GM18870 (cell line): ENCODE measurements around the gene GRIN2C.

Source experiments
- ATAC-seq: cut with Tn5 transposase; IDR thresholded peaks from one replicate; pipeline ENCODE4 v1.9.1; 2021; ENCODE audit warnings: moderate library complexity; ENCODE audit not compliant: unreplicated experiment

The GRIN2C gene

GRCh38 chr17:74864866-74865395 is 5.2 kb upstream of the GRIN2C start:
- ATAC-seq: no peak

DNA sequence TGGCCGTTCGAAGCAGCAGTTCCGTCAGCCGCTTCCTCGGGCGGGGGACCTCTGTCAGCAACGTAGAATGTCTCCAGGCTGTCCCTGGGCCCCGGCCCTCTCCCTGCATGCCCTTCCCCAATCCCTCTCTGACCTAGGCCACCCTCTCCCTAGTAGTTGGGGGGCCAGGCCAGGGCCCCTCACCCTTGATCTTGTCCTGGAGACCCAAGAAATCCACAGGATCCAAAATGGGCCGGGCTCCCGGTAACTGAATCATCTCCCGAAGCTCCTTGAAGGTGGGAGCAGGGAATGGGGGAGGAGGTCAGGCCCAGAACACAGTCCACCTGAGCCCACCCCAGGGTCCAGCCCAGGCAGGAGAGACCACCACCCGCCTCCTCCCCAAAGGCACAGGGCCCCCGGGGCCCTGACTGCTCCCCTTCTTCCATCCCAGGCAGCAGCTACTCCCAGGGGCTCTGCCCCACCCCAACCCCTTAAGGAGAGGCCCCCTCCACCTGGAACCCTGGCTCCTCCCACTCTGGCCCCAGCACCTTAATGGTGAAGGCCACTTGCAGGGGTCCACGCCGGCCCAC is 4.7 kb upstream of the GRIN2C start:
- no peak for ATAC-seq

GRCh38 chr17:74863420-74864296 is 4.0 kb upstream of the GRIN2C start:
- no peak for ATAC-seq

DNA sequence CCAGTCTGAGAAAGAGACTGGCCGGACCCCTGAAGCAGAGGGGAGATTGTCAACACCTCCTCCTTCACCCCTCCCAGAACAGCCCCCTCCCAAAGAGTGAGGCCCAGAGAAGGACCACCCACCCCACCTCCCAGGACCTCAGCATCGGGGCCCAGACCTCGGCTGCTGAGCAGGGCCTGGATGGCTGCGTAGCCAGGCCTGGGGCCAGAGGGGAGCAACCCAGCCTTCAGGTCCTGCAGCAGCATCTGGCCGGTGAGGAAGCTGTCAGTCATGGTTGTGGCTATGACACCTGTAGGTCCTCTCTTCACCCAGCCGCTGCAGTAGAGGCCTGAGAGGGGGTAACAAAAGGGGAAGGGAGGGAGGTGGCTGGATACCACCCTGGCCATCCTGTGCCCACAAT is 3.2 kb upstream of the GRIN2C start:
- no peak for ATAC-seq

GRCh38 chr17:74862108-74862901 is 2.6 kb upstream of the GRIN2C start:
- no peak for ATAC-seq

DNA sequence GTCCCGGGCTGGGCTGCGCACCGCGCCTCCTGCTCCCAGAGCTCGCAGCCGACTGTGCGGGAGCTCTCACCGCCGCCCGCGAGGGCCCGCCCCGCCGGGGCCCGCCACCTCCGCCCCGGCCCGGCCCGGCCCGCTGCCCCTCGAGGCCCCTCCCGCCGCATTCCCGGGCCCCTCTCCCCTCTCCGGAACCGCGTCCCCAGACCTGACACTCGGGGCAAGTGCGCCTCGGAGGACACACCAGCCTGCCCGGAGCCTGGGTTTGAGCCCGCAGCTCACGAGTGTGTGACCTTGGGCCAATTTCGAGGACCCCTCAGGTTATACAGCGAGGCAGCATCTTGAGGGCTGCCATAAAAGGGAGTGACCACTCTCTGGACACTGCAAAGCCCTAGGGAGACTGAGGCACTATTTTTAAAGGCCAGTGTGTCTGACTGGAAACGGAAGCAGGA is 2.0 kb upstream of the GRIN2C start:
- ATAC-seq: no peak

DNA sequence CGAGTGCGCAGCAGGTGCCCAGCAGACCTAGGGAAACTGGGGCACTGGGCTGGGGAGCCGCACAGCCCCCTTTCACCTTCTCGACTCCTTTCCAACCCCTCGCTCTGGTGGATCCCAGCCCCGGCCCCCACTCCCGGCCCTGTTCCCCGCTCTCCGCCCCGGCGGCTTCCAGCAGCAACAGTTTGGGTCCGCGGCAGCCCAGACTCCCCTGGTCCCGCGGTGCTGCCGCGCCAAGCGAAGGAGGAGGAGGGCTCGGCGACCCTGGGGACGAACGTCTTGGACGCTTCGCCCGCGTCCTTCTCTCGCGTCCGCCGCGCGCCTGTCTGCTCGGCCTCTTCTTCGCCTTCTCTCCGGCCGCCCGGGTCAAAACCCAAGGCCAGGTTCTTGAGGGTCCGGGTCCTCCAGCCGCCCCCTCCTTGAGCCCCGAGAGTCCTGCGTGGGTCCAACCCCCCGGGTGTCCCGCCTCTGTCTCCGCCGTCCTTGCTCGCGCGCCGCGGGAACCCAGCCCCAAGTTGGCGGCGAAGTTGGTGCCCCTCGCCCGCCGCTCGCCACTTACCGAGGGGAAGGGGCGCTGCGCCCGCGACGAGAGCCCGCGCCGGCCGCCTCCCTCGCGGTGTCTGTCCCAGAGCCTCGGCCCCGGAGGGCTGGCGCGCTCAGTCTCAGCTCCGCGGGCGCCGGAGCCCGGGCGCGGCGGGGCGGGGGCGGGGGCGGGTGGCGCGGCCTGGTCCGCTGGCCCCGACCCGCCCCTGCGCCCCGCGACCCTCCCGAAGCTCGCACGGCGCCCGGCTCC is 1.4 kb upstream of the GRIN2C start:
- no peak for ATAC-seq

GRCh38 chr17:74860229-74860871 is 665 bp upstream of the GRIN2C start:
- ATAC-seq: no peak

- ATAC-seq: no peak
Observed at GRCh38 chr17:74858672-74859458, 820 bp downstream of the GRIN2C start.

- ATAC-seq: no peak
Observed at GRCh38 chr17:74857191-74857590, 2.5 kb downstream of the GRIN2C start.

DNA sequence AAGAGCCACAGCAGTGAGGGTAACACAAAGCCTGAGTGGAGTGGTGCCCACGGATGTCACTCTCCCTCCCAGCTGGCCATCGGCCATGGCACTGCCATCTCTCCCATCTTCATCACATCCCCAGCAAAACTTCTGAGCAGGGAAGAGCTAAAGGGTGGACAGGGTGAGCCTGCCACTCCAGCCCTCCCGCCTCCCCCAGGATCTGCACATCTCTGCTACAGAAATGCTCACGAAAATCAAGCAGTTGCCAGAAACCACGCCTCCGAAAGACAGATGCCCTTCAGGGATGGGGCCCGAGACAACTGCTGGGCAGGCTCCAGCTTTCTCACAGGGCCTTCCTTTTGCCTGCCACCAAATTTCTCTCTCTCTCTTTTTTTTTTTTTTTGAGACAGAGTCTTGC is 3.6 kb downstream of the GRIN2C start:
- no peak for ATAC-seq

DNA sequence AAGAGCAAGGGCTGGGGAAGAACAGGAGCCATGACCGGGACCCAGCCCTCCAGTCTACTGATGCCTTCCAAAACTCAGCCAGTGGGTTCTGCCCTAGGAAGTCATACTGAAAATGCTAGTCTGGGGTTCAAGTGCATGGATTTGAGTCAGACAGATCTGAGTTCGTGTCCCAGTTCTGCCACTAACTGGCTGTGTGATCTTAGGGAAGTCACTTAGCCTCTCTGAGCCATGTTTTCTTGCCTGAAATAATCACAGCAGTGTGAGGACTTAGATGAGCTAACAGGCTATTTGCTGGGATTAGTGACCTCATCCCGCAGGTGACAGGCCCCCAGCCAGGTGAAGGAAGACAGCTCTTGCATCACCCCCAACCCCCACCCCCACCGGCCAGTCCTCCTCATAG is 4.4 kb downstream of the GRIN2C start:
- ATAC-seq: no peak

GRCh38 chr17:74854792-74855191 is 4.9 kb downstream of the GRIN2C start:
- ATAC-seq: no peak

DNA sequence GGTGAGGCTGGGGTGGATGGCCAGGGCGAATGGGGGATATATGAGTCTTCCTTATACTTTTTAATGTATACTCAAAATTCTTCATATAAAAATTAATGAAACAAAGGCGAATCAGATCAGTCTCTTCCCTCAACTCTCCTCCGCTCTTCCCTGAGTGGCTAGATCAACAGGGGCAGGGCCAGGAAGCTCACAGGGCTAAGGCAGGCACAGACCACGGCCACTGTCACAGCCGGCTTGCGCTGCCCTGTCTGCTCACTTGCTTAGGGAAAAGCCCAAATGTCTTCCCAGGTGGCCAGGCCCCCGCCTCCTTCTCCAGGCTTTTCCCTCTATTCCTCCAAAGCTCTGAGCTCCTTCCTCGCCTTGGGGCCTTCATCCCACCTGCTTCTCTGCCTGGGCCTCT is 6.0 kb downstream of the GRIN2C start:
- no peak for ATAC-seq

GRCh38 chr17:74853048-74853397 is 6.7 kb downstream of the GRIN2C start:
- ATAC-seq: no peak

DNA sequence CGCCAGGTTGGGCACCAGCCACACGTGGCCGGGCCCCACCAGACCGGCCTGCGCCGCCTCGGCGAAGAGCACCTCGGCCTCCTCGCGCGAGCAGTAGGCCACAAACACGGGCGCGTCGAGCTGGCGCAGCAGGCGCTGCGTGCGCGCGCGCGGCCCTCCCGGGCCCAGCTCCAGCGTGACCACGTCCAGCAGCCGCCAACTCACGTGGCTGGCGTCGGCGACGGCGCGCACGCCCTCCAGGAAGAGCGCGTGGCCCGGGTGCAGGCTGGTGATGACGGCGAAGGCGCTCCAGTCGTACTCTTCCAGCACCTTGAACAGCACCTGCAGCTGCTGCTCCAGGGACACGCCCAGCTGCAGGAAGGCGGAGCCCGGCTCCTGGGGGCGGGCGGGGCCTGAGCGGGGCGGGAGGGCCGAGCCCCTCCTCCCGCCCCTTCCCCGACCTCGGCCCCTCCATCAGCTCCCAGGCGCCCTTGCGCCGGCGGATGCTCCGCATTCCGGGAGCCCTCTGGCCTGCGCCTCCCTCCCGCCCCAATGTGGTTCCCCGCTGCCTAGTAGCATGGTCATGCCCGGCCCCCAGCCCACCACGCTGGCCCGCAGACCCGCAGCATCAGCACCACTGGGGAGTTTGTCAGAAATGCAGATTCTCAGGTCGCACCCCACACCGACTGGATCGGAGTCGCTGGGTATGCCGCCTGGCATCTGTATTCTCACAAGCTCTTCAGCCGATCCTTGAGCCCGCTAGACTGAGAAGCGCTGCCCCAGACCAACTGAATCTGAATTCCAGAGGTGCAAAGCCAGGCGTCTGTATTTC is 7.2 kb downstream of the GRIN2C start:
- no peak for ATAC-seq

GRCh38 chr17:74851612-74852236 is 8.0 kb downstream of the GRIN2C start:
- no peak for ATAC-seq

DNA sequence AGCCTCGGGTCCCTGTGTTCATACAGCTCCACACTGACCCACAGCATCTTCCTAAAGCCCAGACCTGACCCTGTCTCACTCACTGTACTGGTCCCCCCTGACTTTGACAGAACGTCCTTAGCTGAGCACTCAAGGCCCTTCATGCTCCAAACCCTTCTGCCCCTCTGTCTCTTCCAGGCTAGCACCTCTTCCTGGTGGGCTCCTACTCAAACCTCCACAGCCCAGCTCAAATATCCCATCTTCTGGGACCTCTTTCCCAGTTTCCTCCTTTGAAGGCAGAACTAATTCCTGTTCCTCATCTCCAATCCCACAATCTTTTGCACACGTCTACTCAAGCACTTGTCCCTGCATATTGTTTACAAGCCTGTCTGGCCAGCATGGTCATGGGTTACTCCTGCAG is 8.8 kb downstream of the GRIN2C start:
- ATAC-seq: no peak
